KOPT-K1 (cell line): ENCODE results near the gene USP3.
A peak's percentile ranks its signal among the peaks of the same experiment; 100 is the strongest.

Experiments
- H3K27ac ChIP-seq: fragments of 200-600 bp; sonication (generic); 2 replicates; pipeline ENCODE4 v1.5.1; 2016; ENCODE audit warnings: antibody characterized with exemption, mild to moderate bottlenecking, low read depth, low read length; ENCODE audit not compliant: poor library complexity, severe bottlenecking
- H3K36me3 ChIP-seq: fragments of 200-600 bp; sonication (generic); 2 replicates; pipeline ENCODE4 v1.5.1; 2017; ENCODE audit warnings: antibody characterized with exemption, mild to moderate bottlenecking, low read length, moderate library complexity; ENCODE audit not compliant: insufficient read depth
- H3K9me3 ChIP-seq: fragments of 200-600 bp; sonication (generic); 2 replicates; pipeline ENCODE4 v1.5.1; 2017; ENCODE audit warnings: antibody characterized with exemption, low read length, mild to moderate bottlenecking; ENCODE audit not compliant: insufficient read depth, poor library complexity, severe bottlenecking

The USP3 gene

GRCh38 chr15:63504247-63504978, at the start of gene USP3:
USP3 (plus strand) TSS chr15:63504593; CDS start chr15:63504740, 147 bp downstream.
- H3K9me3 ChIP-seq = no peaks in the 10 kb centered on the region
- H3K27ac ChIP-seq = peak within 1 kb of the TSS; percentile 88
- H3K36me3 ChIP-seq = no peaks in the 10 kb centered on the region

GRCh38 chr15:63456258-63456657, 48.1 kb upstream of the USP3 start:
- H3K36me3 ChIP-seq = no peaks in the 10 kb centered on the region
- H3K27ac ChIP-seq = no peak overlapping the region
- H3K9me3 ChIP-seq = no peaks in the 10 kb centered on the region

GRCh38 chr15:63457379-63457778, 47.0 kb upstream of the USP3 start:
- Histone ChIP-seq H3K27ac (no peak overlapping the region), H3K9me3 (no peaks in the 10 kb centered on the region), H3K36me3 (no peaks in the 10 kb centered on the region)

GRCh38 chr15:63458026-63458425, 46.4 kb upstream of the USP3 start:
- H3K36me3 ChIP-seq = no peaks in the 10 kb centered on the region
- no peak overlapping the region for H3K27ac ChIP-seq
- H3K9me3 ChIP-seq = no peaks in the 10 kb centered on the region

GRCh38 chr15:63458794-63459395, 45.5 kb upstream of the USP3 start:
- Histone ChIP-seq H3K27ac (no peak overlapping the region), H3K36me3 (no peaks in the 10 kb centered on the region), H3K9me3 (no peaks in the 10 kb centered on the region)

GRCh38 chr15:63460210-63461155, 43.9 kb upstream of the USP3 start:
- Histone ChIP-seq H3K27ac (no peak overlapping the region), H3K9me3 (no peaks in the 10 kb centered on the region), H3K36me3 (no peaks in the 10 kb centered on the region)

- Histone ChIP-seq H3K27ac (no peak overlapping the region), H3K36me3 (no peaks in the 10 kb centered on the region), H3K9me3 (no peaks in the 10 kb centered on the region)
Observed at GRCh38 chr15:63461230-63461985, 43.0 kb upstream of the USP3 start.

- no peaks in the 10 kb centered on the region for H3K36me3 ChIP-seq
- no peaks in the 10 kb centered on the region for H3K9me3 ChIP-seq
- H3K27ac ChIP-seq = no peak overlapping the region
Observed at GRCh38 chr15:63462088-63462487, 42.3 kb upstream of the USP3 start.

GRCh38 chr15:63463036-63463435, 41.4 kb upstream of the USP3 start:
- Histone ChIP-seq H3K36me3 (no peaks in the 10 kb centered on the region), H3K27ac (no peak overlapping the region)

GRCh38 chr15:63463793-63464192, 40.6 kb upstream of the USP3 start:
- Histone ChIP-seq H3K9me3 (no peaks in the 10 kb centered on the region), H3K27ac (no peak overlapping the region), H3K36me3 (no peaks in the 10 kb centered on the region)

More at GRCh38 chr15:63463036-63463435, 41.4 kb upstream of the USP3 start:
- no peaks in the 10 kb centered on the region for H3K9me3 ChIP-seq

- H3K36me3 ChIP-seq = no peaks in the 10 kb centered on the region
- no peaks in the 10 kb centered on the region for H3K9me3 ChIP-seq
- no peak overlapping the region for H3K27ac ChIP-seq
Observed at GRCh38 chr15:63465104-63465503, 39.3 kb upstream of the USP3 start.

GRCh38 chr15:63466378-63467192, 37.8 kb upstream of the USP3 start:
- H3K9me3 ChIP-seq = no peaks in the 10 kb centered on the region
- H3K27ac ChIP-seq = no peak overlapping the region

GRCh38 chr15:63469190-63469589, 35.2 kb upstream of the USP3 start:
- Histone ChIP-seq H3K36me3 (no peaks in the 10 kb centered on the region), H3K27ac (no peak overlapping the region), H3K9me3 (no peaks in the 10 kb centered on the region)

More at GRCh38 chr15:63466378-63467192, 37.8 kb upstream of the USP3 start:
- no peaks in the 10 kb centered on the region for H3K36me3 ChIP-seq

GRCh38 chr15:63469984-63470383, 34.4 kb upstream of the USP3 start:
- Histone ChIP-seq H3K36me3 (no peaks in the 10 kb centered on the region), H3K27ac (no peak overlapping the region), H3K9me3 (no peaks in the 10 kb centered on the region)
